Measurements from ENCODE around the gene METTL21C. TPM values are rescaled to one million over a fixed set of nuclear protein-coding genes. Genes with fewer than 3 reads are reported as not detected.

The METTL21C gene
- total and polyA plus RNA-seq, 9 donors = 14.6 to 50.1 (median 22.2) TPM

GRCh38 chr13:102710261-102710679 lies 15.4 kb upstream of the METTL21C start:
- Histone ChIP-seq H3K4me3 (ENCODE audit: low read length) (no peak overlapping the region), H3K9me3 (replicated peaks; ENCODE audit: control insufficient read depth, low read depth, low read length) (peaks cover 2% of the 10 kb centered on the region), H3K4me1 (ENCODE audit: control insufficient read depth, insufficient read depth, low read length) (no peaks in the 10 kb centered on the region), H3K36me3 (ENCODE audit: control insufficient read depth, insufficient read depth, low read length) (no peaks in the 10 kb centered on the region), H3K27me3 (ENCODE audit: control insufficient read depth, insufficient read depth, low read length) (peaks cover 2% of the 10 kb centered on the region), H3K27ac (ENCODE audit: low read length) (no peak overlapping the region)
- peak; percentile 15 for DNase-seq
- WGBS (ENCODE audit: insufficient coverage) = 81% methylated on average over 9 of the region's 9 CpGs

- Histone ChIP-seq H3K4me3 (ENCODE audit: low read length) (no peak overlapping the region), H3K27ac (ENCODE audit: low read length) (no peak overlapping the region), H3K36me3 (ENCODE audit: control insufficient read depth, insufficient read depth, low read length) (no peaks in the 10 kb centered on the region), H3K4me1 (ENCODE audit: control insufficient read depth, insufficient read depth, low read length) (no peaks in the 10 kb centered on the region), H3K9me3 (replicated peaks; ENCODE audit: control insufficient read depth, low read depth, low read length) (peaks cover 2% of the 10 kb centered on the region), H3K27me3 (ENCODE audit: control insufficient read depth, insufficient read depth, low read length) (peaks cover 2% of the 10 kb centered on the region)
- no peak for DNase-seq
Observed at GRCh38 chr13:102709536-102709935, 14.7 kb upstream of the METTL21C start.

GRCh38 chr13:102708991-102709390 lies 14.1 kb upstream of the METTL21C start:
- Histone ChIP-seq H3K36me3 (ENCODE audit: control insufficient read depth, insufficient read depth, low read length) (no peaks in the 10 kb centered on the region), H3K4me1 (ENCODE audit: control insufficient read depth, insufficient read depth, low read length) (no peaks in the 10 kb centered on the region), H3K4me3 (ENCODE audit: low read length) (no peak overlapping the region), H3K27me3 (ENCODE audit: control insufficient read depth, insufficient read depth, low read length) (peaks cover 2% of the 10 kb centered on the region), H3K9me3 (replicated peaks; ENCODE audit: control insufficient read depth, low read depth, low read length) (peaks cover 2% of the 10 kb centered on the region), H3K27ac (ENCODE audit: low read length) (no peak overlapping the region)
- DNase-seq = no peak
- 85% methylated on average over 2 of the region's 2 CpGs for WGBS (ENCODE audit: insufficient coverage)

GRCh38 chr13:102708211-102708610 lies 13.4 kb upstream of the METTL21C start:
- Histone ChIP-seq H3K36me3 (ENCODE audit: control insufficient read depth, insufficient read depth, low read length) (no peaks in the 10 kb centered on the region), H3K4me3 (ENCODE audit: low read length) (no peak overlapping the region), H3K27ac (ENCODE audit: low read length) (no peak overlapping the region), H3K27me3 (ENCODE audit: control insufficient read depth, insufficient read depth, low read length) (peaks cover 2% of the 10 kb centered on the region), H3K9me3 (replicated peaks; ENCODE audit: control insufficient read depth, low read depth, low read length) (peaks cover 2% of the 10 kb centered on the region), H3K4me1 (ENCODE audit: control insufficient read depth, insufficient read depth, low read length) (no peaks in the 10 kb centered on the region)
- DNase-seq = no peak
- no CpG with 5 or more reads among the region's 2 CpGs for WGBS (ENCODE audit: insufficient coverage)

GRCh38 chr13:102707467-102707866 lies 12.6 kb upstream of the METTL21C start:
- Histone ChIP-seq H3K9me3 (replicated peaks; ENCODE audit: control insufficient read depth, low read depth, low read length) (peaks cover 2% of the 10 kb centered on the region), H3K4me3 (ENCODE audit: low read length) (no peak overlapping the region), H3K36me3 (ENCODE audit: control insufficient read depth, insufficient read depth, low read length) (no peaks in the 10 kb centered on the region), H3K27ac (ENCODE audit: low read length) (peak overlapping the region; percentile 47), H3K4me1 (ENCODE audit: control insufficient read depth, insufficient read depth, low read length) (no peaks in the 10 kb centered on the region), H3K27me3 (ENCODE audit: control insufficient read depth, insufficient read depth, low read length) (peaks cover 2% of the 10 kb centered on the region)
- 20% methylated on average over 1 of the region's 4 CpGs for WGBS (ENCODE audit: insufficient coverage)
- peak; percentile 62 for DNase-seq

- Histone ChIP-seq H3K4me3 (ENCODE audit: low read length) (no peak overlapping the region), H3K4me1 (ENCODE audit: control insufficient read depth, insufficient read depth, low read length) (peaks cover 17% of the 10 kb centered on the region), H3K27me3 (ENCODE audit: control insufficient read depth, insufficient read depth, low read length) (peaks cover 2% of the 10 kb centered on the region), H3K9me3 (replicated peaks; ENCODE audit: control insufficient read depth, low read depth, low read length) (peaks cover 1% of the 10 kb centered on the region), H3K36me3 (ENCODE audit: control insufficient read depth, insufficient read depth, low read length) (no peaks in the 10 kb centered on the region), H3K27ac (ENCODE audit: low read length) (no peak overlapping the region)
- DNase-seq = no peak
- WGBS (ENCODE audit: insufficient coverage) = 64% methylated on average over 4 of the region's 6 CpGs
Observed at GRCh38 chr13:102704238-102705058, 9.6 kb upstream of the METTL21C start.

GRCh38 chr13:102703726-102704035 lies 8.8 kb upstream of the METTL21C start:
- Histone ChIP-seq H3K9me3 (replicated peaks; ENCODE audit: control insufficient read depth, low read depth, low read length) (no peaks in the 10 kb centered on the region), H3K27ac (ENCODE audit: low read length) (no peak overlapping the region), H3K27me3 (ENCODE audit: control insufficient read depth, insufficient read depth, low read length) (no peaks in the 10 kb centered on the region), H3K4me1 (ENCODE audit: control insufficient read depth, insufficient read depth, low read length) (peaks cover 24% of the 10 kb centered on the region), H3K36me3 (ENCODE audit: control insufficient read depth, insufficient read depth, low read length) (no peaks in the 10 kb centered on the region), H3K4me3 (ENCODE audit: low read length) (no peak overlapping the region)
- no peak for DNase-seq

- H3K27ac ChIP-seq (ENCODE audit: low read length) = no peak overlapping the region
- WGBS (ENCODE audit: insufficient coverage) = 34% methylated on average over 7 of the region's 8 CpGs
Observed at GRCh38 chr13:102702965-102703725, 8.3 kb upstream of the METTL21C start.

GRCh38 chr13:102701331-102701730 lies 6.5 kb upstream of the METTL21C start:
- peaks cover 31% of the 10 kb centered on the region for H3K4me1 ChIP-seq (ENCODE audit: control insufficient read depth, insufficient read depth, low read length)
- DNase-seq = no peak
- WGBS (ENCODE audit: insufficient coverage) = no CpG with 5 or more reads among the region's 5 CpGs
- H3K9me3 ChIP-seq (replicated peaks; ENCODE audit: control insufficient read depth, low read depth, low read length) = no peaks in the 10 kb centered on the region
- no peak overlapping the region for H3K4me3 ChIP-seq (ENCODE audit: low read length)
- H3K27me3 ChIP-seq (ENCODE audit: control insufficient read depth, insufficient read depth, low read length) = no peaks in the 10 kb centered on the region
- H3K27ac ChIP-seq (ENCODE audit: low read length) = peak overlapping the region; percentile 29
- H3K36me3 ChIP-seq (ENCODE audit: control insufficient read depth, insufficient read depth, low read length) = no peaks in the 10 kb centered on the region

More at GRCh38 chr13:102702965-102703725, 8.3 kb upstream of the METTL21C start:
- Histone ChIP-seq H3K36me3 (ENCODE audit: control insufficient read depth, insufficient read depth, low read length) (no peaks in the 10 kb centered on the region), H3K4me3 (ENCODE audit: low read length) (no peak overlapping the region), H3K4me1 (ENCODE audit: control insufficient read depth, insufficient read depth, low read length) (peaks cover 24% of the 10 kb centered on the region), H3K9me3 (replicated peaks; ENCODE audit: control insufficient read depth, low read depth, low read length) (no peaks in the 10 kb centered on the region), H3K27me3 (ENCODE audit: control insufficient read depth, insufficient read depth, low read length) (no peaks in the 10 kb centered on the region)
- DNase-seq = peak; percentile 36

- H3K4me1 ChIP-seq (ENCODE audit: control insufficient read depth, insufficient read depth, low read length) = peaks cover 31% of the 10 kb centered on the region
- no peak overlapping the region for H3K4me3 ChIP-seq (ENCODE audit: low read length)
- H3K27ac ChIP-seq (ENCODE audit: low read length) = peak overlapping the region; percentile 29
- no peaks in the 10 kb centered on the region for H3K27me3 ChIP-seq (ENCODE audit: control insufficient read depth, insufficient read depth, low read length)
- WGBS (ENCODE audit: insufficient coverage) = 7% methylated on average over 2 of the region's 14 CpGs
- no peaks in the 10 kb centered on the region for H3K9me3 ChIP-seq (replicated peaks; ENCODE audit: control insufficient read depth, low read depth, low read length)
- peak; percentile 76 for DNase-seq
- H3K36me3 ChIP-seq (ENCODE audit: control insufficient read depth, insufficient read depth, low read length) = no peaks in the 10 kb centered on the region
Observed at GRCh38 chr13:102700088-102701031, 5.5 kb upstream of the METTL21C start.

Data from muscle of leg (tissue), 11 donors.